Natural killer cell (primary cell): ENCODE data around the gene APOBEC3H. TPM values are rescaled to one million over a fixed set of nuclear protein-coding genes. Genes with fewer than 3 reads are reported as not detected.
A peak's percentile ranks its signal among the peaks of the same experiment; 100 is the strongest.

Experiments used
- ATAC-seq, 3 donors: fragments of 150-1000 bp in 2 of 3; fragments of 200-7000 bp in 1 of 3; cut with Tn5 transposase; 1 replicate in 1 of 3; 2 replicates in 2 of 3; pipeline ENCODE4 v1.10.0; 2021; ENCODE audit warnings: mild to moderate bottlenecking in 2 of 3, moderate library complexity in 2 of 3
- DNase-seq, 2 donors: peaks; one replicate each; pipeline versions ENCODE4 v3.0.0 to v3.0.0-alpha.2; 2013 to 2021; ENCODE audit warnings: mixed read lengths in 1 of 2
- H3K27ac ChIP-seq: one replicate; pipeline ENCODE4 v1.5.1; 2013; ENCODE audit warnings: mild to moderate bottlenecking, low read length
- H3K27me3 ChIP-seq: one replicate; pipeline ENCODE4 v1.6.1; 2013; ENCODE audit warnings: low read length; ENCODE audit not compliant: control insufficient read depth, insufficient read depth
- H3K36me3 ChIP-seq: one replicate; pipeline ENCODE4 v1.6.1; 2013; ENCODE audit warnings: low read length; ENCODE audit not compliant: control insufficient read depth, insufficient read depth
- H3K4me1 ChIP-seq: one replicate; pipeline ENCODE4 v1.6.1; 2013; ENCODE audit warnings: low read length; ENCODE audit not compliant: control insufficient read depth, insufficient read depth
- H3K4me3 ChIP-seq: one replicate; pipeline ENCODE4 v1.5.1; 2013; ENCODE audit warnings: low read length
- H3K9me3 ChIP-seq: one replicate; pipeline ENCODE4 v1.6.1; 2013; ENCODE audit warnings: low read length; ENCODE audit not compliant: control insufficient read depth, insufficient read depth
- H3K27ac Mint-ChIP-seq, 2 donors: one replicate each; pipeline ENCODE4 v1.8.0; 2022; ENCODE audit warnings: mild to moderate bottlenecking in 2 of 2, mixed read lengths in 2 of 2, moderate library complexity in 1 of 2
- H3K27me3 Mint-ChIP-seq, 2 donors: one replicate each; pipeline ENCODE4 v1.8.0; 2022; ENCODE audit warnings: low read depth in 2 of 2, mixed read lengths in 2 of 2
- H3K36me3 Mint-ChIP-seq: one replicate; pipeline ENCODE4 v1.8.0; 2022; ENCODE audit warnings: mixed read lengths
- H3K4me1 Mint-ChIP-seq, 2 donors: one replicate each; pipeline ENCODE4 v1.8.0; 2022; ENCODE audit warnings: mixed read lengths in 2 of 2
- H3K4me3 Mint-ChIP-seq: one replicate; pipeline ENCODE4 v1.8.0; 2022; ENCODE audit warnings: mild to moderate bottlenecking, moderate library complexity, mixed read lengths
- H3K9me3 Mint-ChIP-seq, 2 donors: one replicate each; pipeline ENCODE4 v1.8.0; 2022; ENCODE audit warnings: mixed read lengths in 2 of 2
- WGBS: methylation state at CpG from one replicate; pipeline ENCODE4 v1.1.7; 2013; ENCODE audit warnings: missing lambda C conversion rate; ENCODE audit not compliant: insufficient coverage; 5-methylcytosine and 5-hydroxymethylcytosine counted together
- intact Hi-C: fragments of 100-400 bp; cut with micrococcal nuclease; formaldehyde crosslinking; loops from one replicate; pipeline ENCODE4 v1.14.2; 2022
- total RNA-seq, 4 donors: library from RNA; stranded (reverse); fragments of 120-200 nt in 1 of 4; gene quantifications; one replicate each; pipeline versions ENCODE4 v1.2.3 to v1.2.4, GENCODE V29; 2013 to 2022
- TF ChIP-seq, protein P1 (sequence below): fragments of 200-600 bp; IDR thresholded peaks from one replicate; pipeline ENCODE4 v1.8.0; 2022; ENCODE audit warnings: antibody characterized with exemption

APOBEC3H gene
- total RNA-seq, 3 donors from 2014 or later (not counting 1 experiment from before 2014, with no cell fraction given): 14.1 to 17.0 (median 14.6) TPM

DNA sequence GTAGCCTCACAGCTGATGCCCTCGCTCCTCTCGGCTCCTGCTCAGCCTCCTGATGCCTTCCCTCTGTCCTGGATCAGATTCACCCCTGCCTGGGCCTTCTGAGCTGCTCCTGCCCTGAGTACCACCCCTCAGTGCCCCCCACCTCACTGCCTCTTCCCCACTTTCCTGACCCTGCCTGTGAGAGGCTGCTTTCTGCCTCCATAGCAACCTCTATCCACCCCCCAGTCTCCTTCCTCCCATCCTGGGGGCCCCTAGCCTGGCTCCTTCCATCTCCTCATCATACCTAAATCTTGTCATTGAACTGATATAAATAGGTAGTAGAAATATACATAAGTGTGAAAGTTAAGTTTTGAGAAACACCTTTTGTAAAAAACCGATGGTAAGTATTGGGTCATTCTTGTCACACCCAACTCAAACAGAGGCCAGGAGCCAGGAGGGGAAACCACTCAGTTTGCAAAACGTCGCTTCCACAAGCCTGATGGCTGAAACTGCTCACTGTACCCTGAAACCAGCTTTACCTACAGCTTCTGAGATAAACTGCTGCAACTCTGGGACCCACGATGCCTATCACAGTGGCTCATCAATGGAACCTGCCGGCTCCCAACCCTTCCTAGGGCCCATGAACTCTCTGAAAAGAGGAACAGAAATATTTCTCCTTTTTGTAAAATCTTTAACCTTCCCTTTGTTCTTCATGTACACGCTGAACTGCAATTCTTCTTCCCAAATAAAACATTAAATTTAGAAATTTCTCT is 4.8 kb upstream of the APOBEC3H start:
- TF ChIP-seq, protein P1, sequence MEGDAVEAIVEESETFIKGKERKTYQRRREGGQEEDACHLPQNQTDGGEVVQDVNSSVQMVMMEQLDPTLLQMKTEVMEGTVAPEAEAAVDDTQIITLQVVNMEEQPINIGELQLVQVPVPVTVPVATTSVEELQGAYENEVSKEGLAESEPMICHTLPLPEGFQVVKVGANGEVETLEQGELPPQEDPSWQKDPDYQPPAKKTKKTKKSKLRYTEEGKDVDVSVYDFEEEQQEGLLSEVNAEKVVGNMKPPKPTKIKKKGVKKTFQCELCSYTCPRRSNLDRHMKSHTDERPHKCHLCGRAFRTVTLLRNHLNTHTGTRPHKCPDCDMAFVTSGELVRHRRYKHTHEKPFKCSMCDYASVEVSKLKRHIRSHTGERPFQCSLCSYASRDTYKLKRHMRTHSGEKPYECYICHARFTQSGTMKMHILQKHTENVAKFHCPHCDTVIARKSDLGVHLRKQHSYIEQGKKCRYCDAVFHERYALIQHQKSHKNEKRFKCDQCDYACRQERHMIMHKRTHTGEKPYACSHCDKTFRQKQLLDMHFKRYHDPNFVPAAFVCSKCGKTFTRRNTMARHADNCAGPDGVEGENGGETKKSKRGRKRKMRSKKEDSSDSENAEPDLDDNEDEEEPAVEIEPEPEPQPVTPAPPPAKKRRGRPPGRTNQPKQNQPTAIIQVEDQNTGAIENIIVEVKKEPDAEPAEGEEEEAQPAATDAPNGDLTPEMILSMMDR: no peak
- intact Hi-C loops: no loop called here
- H3K36me3 ChIP-seq: peaks cover under 1% of the 10 kb centered on the region
- H3K36me3 Mint-ChIP-seq: no peaks in the 10 kb centered on the region
- no peak overlapping the region for H3K4me3 ChIP-seq
- H3K27me3 Mint-ChIP-seq: no peaks in the 10 kb centered on the region
- 37% methylated on average over 8 of the region's 8 CpGs for WGBS
- H3K9me3 ChIP-seq: no peaks in the 10 kb centered on the region
- peak overlapping the region; percentile 98 for H3K27ac ChIP-seq
- peak overlapping the region; percentile 98 to 99 for H3K27ac Mint-ChIP-seq
- H3K4me3 Mint-ChIP-seq: peak overlapping the region; percentile 90
- ATAC-seq (no peak), DNase-seq (peak in 1 of 2 donors; percentile 47)
- no peaks in the 10 kb centered on the region for H3K9me3 Mint-ChIP-seq
- peaks cover 76 to 92% of the 10 kb centered on the region in 2 donors for H3K4me1 Mint-ChIP-seq
- peaks cover 99% of the 10 kb centered on the region for H3K4me1 ChIP-seq
- H3K27me3 ChIP-seq: no peaks in the 10 kb centered on the region

DNA sequence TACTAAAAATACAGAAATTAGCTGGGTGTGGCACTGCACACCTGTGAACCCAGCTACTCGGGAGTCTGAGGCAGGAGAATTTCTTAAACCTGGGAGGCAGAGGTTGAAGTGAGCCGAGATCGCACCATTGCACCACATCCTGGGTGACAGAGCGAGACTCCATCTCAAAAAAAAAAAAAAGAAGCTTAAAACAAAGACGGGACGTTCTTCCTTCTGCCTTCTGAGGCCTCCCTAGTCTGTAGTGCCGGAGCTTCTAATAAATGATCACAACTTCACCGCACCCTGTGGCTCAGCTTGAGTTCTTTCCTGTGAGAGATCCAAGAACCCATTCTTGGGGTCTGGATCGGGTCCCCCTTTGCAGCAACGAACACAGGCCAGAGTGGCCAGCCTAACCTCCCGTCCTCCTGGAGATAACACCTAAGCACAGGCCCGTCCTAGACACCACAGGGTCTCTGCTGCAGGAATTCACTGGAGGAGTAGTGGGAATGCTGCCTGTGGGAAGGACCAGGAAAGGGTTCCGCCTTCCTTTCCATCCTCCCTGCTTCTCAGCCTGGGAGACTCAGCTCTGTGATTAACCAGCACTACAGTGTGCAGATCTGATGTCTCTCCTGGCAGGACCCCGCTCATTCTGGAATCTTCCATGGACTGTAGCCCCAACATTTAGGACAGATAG is 2.2 kb upstream of the APOBEC3H start:
- peak; percentile 58 to 80 for DNase-seq
- no peaks in the 10 kb centered on the region for H3K27me3 Mint-ChIP-seq
- H3K4me1 Mint-ChIP-seq: peaks cover 79 to 91% of the 10 kb centered on the region in 2 donors
- WGBS: 44% methylated on average over 13 of the region's 14 CpGs
- Histone ChIP-seq H3K9me3 (no peaks in the 10 kb centered on the region), H3K27me3 (no peaks in the 10 kb centered on the region), H3K27ac (peak overlapping the region; percentile 94), H3K4me1 (peaks cover 100% of the 10 kb centered on the region), H3K4me3 (no peak overlapping the region), H3K36me3 (no peaks in the 10 kb centered on the region)
- peak overlapping the region; percentile 98 to 99 for H3K27ac Mint-ChIP-seq
- ATAC-seq: peak in 2 of 3 donors; percentile 8 to 21
- intact Hi-C loops: loop anchor here (1.0 kb wide), 2 partner anchors 15 to 22 kb away; no protein-coding TSS in a partner anchor
- TF ChIP-seq, protein P1: no peak
- H3K4me3 Mint-ChIP-seq: peak overlapping the region; percentile 75
- H3K9me3 Mint-ChIP-seq: no peaks in the 10 kb centered on the region
- no peaks in the 10 kb centered on the region for H3K36me3 Mint-ChIP-seq

DNA sequence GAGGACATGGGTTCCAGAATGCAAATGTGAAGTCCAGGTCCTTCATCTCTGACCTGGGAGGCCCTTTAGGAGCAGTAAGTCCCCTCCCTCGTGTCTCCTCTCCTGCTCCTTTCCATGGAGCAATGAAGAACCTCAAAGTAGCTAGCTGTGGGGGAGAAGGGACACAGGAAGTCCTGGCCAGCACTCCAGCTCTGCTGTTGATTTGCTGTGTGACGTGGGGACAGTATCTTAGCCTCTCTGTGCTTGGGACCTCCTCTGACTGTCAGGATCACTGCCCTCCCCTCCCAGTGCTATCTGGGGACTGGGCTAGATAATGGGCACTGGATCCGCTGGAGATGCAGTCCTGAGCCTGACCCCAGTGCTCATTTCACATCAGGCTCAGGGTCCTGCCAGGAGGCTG is 1.1 kb upstream of the APOBEC3H start:
- no peaks in the 10 kb centered on the region for H3K36me3 ChIP-seq
- no peaks in the 10 kb centered on the region for H3K27me3 ChIP-seq
- no peaks in the 10 kb centered on the region for H3K36me3 Mint-ChIP-seq
- H3K4me1 ChIP-seq: peaks cover 99% of the 10 kb centered on the region
- peak in 1 of 2 donors; percentile 14 for DNase-seq
- TF ChIP-seq, protein P1: no peak
- intact Hi-C loops: no loop called here
- peak overlapping the region; percentile 98 to 99 for H3K27ac Mint-ChIP-seq
- peaks cover 68 to 80% of the 10 kb centered on the region in 2 donors for H3K4me1 Mint-ChIP-seq
- ATAC-seq: no peak
- WGBS: 74% methylated on average over 3 of the region's 3 CpGs
- H3K9me3 Mint-ChIP-seq: no peaks in the 10 kb centered on the region
- H3K4me3 ChIP-seq: no peak overlapping the region
- peak overlapping the region; percentile 75 for H3K4me3 Mint-ChIP-seq
- peak overlapping the region; percentile 94 for H3K27ac ChIP-seq
- H3K27me3 Mint-ChIP-seq: no peaks in the 10 kb centered on the region
- no peaks in the 10 kb centered on the region for H3K9me3 ChIP-seq
